GM10248 (cell line): ENCODE results near the gene SMAD6.

ENCODE experiments used
- CTCF ChIA-PET: fragments of 300-600 bp; sonication (Branson Sonifier 250); formaldehyde crosslinking; extraction: SDS; loops from one replicate; lab custom pipeline; 2021; ENCODE audit warnings: antibody characterized with exemption; lab: Yijun Ruan, JAX
- POLR2A ChIA-PET: fragments of 350-650 bp; sonication (Branson Sonifier 250); formaldehyde crosslinking; extraction: SDS; loops from one replicate; lab custom pipeline; 2020; ENCODE audit warnings: antibody characterized with exemption; lab: Yijun Ruan, JAX
- DNase-seq: peaks from one replicate; pipeline ENCODE4 v3.0.0; 2012; ENCODE audit errors: extremely low spot score
- TF ChIP-seq, protein P1 (sequence below): IDR thresholded peaks from 2 replicates; pipeline ENCODE4 v1.5.1; 2012; ENCODE audit warnings: mild to moderate bottlenecking, low read depth; ENCODE audit errors: extremely low read depth, missing control alignments, control extremely low read depth

SMAD6 gene

DNA sequence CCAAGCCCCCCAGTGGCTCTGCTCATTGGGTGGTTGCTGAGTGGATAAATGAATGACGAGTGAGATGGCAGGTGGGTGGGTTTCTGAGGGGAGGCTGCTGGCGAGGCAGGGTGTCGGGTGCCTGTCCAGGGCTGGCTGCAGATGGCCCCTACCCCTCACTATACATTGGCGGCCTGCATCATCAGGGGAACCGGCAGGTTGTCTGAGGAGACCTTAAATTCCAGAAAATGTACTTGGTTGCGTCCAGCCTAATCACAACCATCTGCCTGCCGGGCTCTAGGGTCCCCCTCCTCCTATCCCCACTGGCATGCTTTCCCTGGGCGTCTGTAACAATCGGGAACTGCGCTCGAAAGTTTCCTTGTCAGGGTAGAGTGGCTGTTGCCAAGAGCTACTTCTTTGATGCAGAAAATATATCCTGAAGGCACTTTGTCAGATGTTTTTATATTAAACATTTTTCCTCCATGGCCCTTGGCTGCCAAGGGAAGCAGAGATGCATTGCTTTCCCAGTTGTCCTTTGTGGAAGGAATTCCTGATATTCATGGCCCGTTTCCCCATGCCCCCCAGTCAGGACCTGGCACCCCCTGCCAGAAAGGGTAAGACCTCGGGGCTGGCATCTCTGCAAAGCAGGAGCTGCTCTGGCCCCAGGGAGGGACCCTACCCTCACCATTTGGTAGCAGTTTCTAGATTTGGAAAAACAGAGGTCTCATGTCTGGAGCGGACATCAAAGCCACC is 22.9 kb downstream of the SMAD6 start:
- CTCF ChIA-PET, result interaction anchor here (1.2 kb wide), 1 partner anchor 14 kb away, joined by 3 read pairs; no protein-coding TSS in a partner anchor

DNA sequence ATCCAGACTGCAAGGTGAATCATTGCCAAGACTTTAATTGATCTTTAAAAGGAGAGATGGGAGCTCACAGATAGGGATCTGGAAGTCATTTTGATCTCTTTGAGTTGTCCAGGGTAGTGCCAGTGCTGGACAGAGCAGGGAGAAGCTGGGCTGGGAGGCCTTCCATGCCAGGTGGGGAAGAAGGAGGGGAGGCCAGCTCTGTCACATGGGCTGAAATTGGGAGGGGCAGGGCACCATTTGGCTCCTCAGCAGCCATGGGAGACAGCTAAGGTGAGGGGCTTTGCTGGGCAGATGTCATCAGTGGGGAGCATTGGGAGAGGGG is 23.4 kb downstream of the SMAD6 start:
- DNase-seq, result no peak
- CTCF ChIA-PET, result no interaction called here
- POLR2A ChIA-PET, result no interaction called here
- TF ChIP-seq, protein P1, sequence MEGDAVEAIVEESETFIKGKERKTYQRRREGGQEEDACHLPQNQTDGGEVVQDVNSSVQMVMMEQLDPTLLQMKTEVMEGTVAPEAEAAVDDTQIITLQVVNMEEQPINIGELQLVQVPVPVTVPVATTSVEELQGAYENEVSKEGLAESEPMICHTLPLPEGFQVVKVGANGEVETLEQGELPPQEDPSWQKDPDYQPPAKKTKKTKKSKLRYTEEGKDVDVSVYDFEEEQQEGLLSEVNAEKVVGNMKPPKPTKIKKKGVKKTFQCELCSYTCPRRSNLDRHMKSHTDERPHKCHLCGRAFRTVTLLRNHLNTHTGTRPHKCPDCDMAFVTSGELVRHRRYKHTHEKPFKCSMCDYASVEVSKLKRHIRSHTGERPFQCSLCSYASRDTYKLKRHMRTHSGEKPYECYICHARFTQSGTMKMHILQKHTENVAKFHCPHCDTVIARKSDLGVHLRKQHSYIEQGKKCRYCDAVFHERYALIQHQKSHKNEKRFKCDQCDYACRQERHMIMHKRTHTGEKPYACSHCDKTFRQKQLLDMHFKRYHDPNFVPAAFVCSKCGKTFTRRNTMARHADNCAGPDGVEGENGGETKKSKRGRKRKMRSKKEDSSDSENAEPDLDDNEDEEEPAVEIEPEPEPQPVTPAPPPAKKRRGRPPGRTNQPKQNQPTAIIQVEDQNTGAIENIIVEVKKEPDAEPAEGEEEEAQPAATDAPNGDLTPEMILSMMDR, result no peak

More for the DNA sequence above, 22.9 kb downstream of the SMAD6 start:
- DNase-seq, result no peak
- TF ChIP-seq, protein P1, result no peak
- POLR2A ChIA-PET, result no interaction called here

DNA sequence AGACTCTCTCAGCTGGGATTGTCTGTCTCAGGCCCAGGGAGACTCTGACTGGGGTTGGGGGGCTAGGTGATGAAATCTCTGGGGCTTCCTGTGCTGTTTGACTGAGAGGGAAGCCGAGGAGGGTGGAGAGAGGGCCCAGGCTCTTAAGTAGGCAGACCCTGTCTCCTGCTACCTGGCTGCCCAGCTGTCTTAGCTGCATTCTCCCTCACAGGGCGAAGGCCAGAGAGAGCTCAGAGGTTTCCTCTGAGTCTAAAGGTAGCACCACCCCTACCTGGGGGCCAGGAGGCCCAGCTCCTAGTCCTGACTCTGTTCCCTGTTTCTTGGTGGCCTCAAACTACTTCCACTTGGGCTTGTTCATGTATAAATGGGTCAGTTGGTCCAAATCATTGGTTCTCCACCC is 24.4 kb downstream of the SMAD6 start:
- ChIA-PET POLR2A (no interaction called here), CTCF (no interaction called here)
- TF ChIP-seq, protein P1, result no peak
- DNase-seq, result no peak

DNA sequence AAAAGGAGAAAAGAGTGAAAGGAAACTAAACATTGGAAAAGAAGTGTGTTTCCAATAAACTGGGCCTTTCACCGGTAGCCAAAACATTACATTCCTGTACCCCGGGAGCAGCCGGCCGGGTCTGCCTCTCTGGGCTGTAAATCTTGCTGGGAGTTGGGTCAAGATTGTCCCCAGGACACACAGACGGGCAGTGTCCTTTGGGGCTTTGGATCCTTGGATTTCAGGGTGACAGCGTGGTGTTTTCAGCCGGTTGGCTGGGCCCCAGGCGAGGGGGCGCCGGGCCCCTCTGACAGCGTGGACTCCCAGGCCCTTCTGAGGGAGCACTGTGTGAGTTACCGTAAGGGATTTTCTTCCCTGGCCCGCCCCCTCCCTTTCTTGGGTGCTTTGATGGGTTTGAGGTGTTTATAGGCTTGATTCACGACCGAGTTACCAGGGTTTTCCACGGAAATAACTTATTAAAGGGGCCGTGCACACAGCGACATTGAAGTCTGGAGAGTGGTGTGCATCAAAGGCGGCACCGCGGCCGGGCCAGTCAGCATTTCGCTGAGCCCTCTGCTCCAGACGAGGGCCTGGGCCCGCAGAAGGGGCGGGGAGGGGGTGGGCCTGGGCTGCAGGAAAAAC is 27.4 kb downstream of the SMAD6 start:
- CTCF ChIA-PET, result no interaction called here
- POLR2A ChIA-PET, result no interaction called here
- no peak for DNase-seq
- TF ChIP-seq, protein P1, result no peak

DNA sequence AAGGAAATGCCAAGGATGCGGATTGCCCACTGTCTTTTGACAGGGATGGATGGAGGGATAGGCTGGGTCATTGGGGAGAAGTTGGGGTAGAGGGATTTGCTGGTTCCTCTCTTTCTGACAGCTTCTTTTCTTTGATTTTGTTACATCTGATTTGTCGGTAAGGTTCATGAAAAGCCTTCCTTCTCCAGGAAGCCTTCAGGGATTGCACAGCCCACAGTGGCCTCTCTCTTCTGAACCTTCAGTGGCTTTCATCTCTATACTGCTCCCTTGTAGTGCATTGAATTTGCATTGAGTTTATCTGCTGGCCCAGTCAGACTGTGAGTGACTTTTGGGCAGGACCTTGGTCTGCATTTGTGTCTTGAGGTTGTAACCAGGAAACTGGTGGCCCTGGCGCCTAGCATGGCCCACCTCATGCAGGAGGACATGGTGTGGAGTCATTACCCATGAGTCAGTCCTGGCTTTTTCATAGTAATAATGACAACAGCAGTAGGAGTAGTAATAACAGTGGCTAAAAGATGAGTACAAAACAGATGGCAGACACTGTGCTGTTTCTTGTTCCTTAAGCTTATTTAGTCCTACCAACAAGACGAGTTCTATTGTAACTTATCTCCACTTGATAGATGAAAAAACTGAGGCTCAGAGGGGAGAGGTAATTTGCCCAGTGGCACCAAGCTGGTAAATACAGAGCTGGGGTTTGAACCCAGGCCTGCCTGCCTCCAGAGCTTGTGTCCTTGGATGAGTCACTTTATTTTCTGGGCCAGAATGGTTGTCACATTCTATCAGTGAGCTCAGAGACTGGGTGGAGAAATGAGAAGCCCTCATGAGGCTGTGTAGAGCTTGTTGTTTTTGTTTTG is 28.4 kb downstream of the SMAD6 start:
- no peak for DNase-seq
- ChIA-PET CTCF (no interaction called here), POLR2A (no interaction called here)
- TF ChIP-seq, protein P1, result no peak

DNA sequence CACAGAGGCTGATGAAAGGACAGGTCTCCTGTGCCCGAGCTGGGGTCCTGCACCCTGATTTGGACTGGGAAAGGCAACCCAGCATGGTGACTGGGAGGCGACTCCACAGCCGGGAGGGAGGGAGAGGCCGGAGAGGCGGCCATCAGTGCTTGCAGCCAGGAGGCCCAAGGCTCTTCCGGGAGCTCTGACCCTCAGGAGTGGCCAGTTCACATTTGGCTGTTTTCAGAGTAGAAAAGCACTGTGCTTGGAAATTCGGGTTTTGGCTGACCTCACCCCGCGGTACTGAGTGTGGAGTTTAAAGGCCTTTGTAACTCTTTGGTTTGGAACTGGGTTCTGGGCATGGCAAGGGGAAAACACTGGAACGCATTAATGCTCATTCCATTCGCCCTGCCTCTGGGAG is 31.9 kb downstream of the SMAD6 start:
- CTCF ChIA-PET, result interaction anchor here (1.2 kb wide), 1 partner anchor 46 kb away, joined by 3 read pairs; no protein-coding TSS in a partner anchor
- POLR2A ChIA-PET, result no interaction called here
- no peak for DNase-seq
- TF ChIP-seq, protein P1, result no peak
